Measurements from ENCODE around the gene FICD.
"Not testable (repeated sequence)": the region's sequence is repeated elsewhere in the genome, so short reads cannot be mapped to it uniquely, and the experiment has no call there.

FICD gene

DNA sequence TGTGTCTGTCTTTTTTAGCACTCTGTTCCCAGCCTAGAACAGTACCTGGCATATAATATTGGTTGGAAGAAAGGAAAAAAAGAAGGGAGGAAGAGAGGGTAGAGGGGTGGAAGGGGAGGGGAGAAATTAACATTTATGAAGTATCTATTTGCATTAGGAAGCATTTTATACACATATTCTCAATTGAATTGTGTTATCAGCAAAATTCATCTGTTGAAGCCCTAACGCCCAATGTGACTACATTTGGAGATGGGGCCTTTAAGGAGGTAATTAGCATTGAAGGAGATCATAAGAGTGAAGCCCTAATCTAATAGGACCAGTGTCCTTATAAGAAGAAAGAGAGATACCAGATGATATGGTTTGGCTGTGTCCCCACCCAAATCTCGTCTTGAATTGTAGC is 30.2 kb upstream of the FICD start:
- TF ChIP-seq, protein P1, sequence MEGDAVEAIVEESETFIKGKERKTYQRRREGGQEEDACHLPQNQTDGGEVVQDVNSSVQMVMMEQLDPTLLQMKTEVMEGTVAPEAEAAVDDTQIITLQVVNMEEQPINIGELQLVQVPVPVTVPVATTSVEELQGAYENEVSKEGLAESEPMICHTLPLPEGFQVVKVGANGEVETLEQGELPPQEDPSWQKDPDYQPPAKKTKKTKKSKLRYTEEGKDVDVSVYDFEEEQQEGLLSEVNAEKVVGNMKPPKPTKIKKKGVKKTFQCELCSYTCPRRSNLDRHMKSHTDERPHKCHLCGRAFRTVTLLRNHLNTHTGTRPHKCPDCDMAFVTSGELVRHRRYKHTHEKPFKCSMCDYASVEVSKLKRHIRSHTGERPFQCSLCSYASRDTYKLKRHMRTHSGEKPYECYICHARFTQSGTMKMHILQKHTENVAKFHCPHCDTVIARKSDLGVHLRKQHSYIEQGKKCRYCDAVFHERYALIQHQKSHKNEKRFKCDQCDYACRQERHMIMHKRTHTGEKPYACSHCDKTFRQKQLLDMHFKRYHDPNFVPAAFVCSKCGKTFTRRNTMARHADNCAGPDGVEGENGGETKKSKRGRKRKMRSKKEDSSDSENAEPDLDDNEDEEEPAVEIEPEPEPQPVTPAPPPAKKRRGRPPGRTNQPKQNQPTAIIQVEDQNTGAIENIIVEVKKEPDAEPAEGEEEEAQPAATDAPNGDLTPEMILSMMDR (IDR thresholded peaks at IDR 0.05; ENCODE audit: poor library complexity, severe bottlenecking) = no peak
- Histone ChIP-seq H3K27ac (ENCODE audit: poor library complexity, severe bottlenecking) (peak overlapping the region; percentile 94), H3K27me3 (ENCODE audit: insufficient read depth, poor library complexity, severe bottlenecking) (no peaks in the 10 kb centered on the region), H3K4me1 (ENCODE audit: insufficient read depth, poor library complexity, severe bottlenecking) (peaks cover 24% of the 10 kb centered on the region), H3K9me3 (ENCODE audit: severe bottlenecking) (no peaks in the 10 kb centered on the region), H3K4me3 (ENCODE audit: severe bottlenecking) (no peak overlapping the region), H3K36me3 (ENCODE audit: low read depth) (no peaks in the 10 kb centered on the region)
- DNase-seq (ENCODE audit: low spot score) = no peak
- ATAC-seq (ENCODE audit: low read depth) = no peak

DNA sequence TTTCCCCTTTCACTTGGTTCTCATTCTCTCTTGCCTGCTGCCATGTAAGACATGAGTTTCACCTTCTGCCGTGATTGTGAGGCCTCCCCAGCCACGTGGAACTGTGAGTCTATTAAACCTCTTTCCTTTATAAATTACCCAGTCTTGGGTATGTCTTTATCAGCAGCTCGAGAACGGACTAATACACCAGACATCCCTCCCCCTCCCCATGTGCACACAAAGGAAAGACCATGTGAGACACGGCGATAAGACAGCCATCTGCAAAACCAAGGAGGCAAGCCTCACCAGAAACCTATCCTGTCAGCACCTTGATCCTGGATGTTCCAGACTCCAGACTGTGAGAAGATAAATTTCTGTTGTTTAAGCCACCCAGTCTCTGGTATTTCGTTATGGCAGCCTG is 29.7 kb upstream of the FICD start:
- not testable (repeated sequence) for DNase-seq (ENCODE audit: low spot score); H3K27ac ChIP-seq (ENCODE audit: poor library complexity, severe bottlenecking); H3K9me3 ChIP-seq (ENCODE audit: severe bottlenecking); ATAC-seq (ENCODE audit: low read depth); H3K27me3 ChIP-seq (ENCODE audit: insufficient read depth, poor library complexity, severe bottlenecking); H3K4me3 ChIP-seq (ENCODE audit: severe bottlenecking); H3K36me3 ChIP-seq (ENCODE audit: low read depth)
- H3K4me1 ChIP-seq (ENCODE audit: insufficient read depth, poor library complexity, severe bottlenecking) = peaks cover 24% of the 10 kb centered on the region

DNA sequence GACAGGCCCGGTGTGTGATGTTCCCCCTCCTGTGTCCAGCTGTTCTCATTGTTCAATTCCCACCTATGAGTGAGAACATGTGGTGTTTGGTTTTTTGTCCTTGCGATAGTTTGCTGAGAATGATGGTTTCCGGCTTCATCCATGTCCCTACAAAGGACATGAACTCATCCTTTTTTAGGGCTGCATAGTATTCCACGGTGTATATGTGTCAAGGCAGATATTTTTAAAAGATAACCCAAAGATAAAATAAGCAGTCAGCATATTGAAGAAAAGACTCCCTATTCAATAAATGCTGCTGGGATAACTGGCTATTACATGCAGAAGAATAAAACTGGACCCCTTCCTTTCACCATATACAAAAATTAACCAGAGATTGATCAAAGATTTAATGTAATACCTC is 28.0 kb upstream of the FICD start:
- not testable (repeated sequence) for H3K9me3 ChIP-seq (ENCODE audit: severe bottlenecking); H3K36me3 ChIP-seq (ENCODE audit: low read depth); H3K4me3 ChIP-seq (ENCODE audit: severe bottlenecking); DNase-seq (ENCODE audit: low spot score); ATAC-seq (ENCODE audit: low read depth); H3K27ac ChIP-seq (ENCODE audit: poor library complexity, severe bottlenecking); H3K27me3 ChIP-seq (ENCODE audit: insufficient read depth, poor library complexity, severe bottlenecking)
- H3K4me1 ChIP-seq (ENCODE audit: insufficient read depth, poor library complexity, severe bottlenecking) = peaks cover 21% of the 10 kb centered on the region

DNA sequence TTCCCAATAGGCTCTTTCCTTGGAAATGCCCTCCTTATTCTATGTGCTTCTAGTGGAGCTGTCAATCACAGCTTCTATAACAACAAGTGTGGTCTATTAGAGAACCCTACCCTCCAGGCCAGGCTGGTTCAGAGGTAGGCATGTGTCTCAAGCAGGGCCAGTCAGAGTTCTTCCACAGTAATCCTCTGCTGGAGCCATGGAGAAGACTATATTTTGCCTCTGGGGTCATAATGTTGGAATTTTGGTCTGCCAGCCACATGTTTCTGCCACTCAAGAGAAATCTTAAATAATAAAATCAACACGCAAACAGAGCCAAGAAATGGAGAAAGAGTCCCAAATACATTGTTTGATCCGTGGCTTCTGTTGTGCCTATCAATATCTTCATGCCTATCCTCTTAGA is 23.8 kb upstream of the FICD start:
- no peaks in the 10 kb centered on the region for H3K27me3 ChIP-seq (ENCODE audit: insufficient read depth, poor library complexity, severe bottlenecking)
- ATAC-seq (ENCODE audit: low read depth) (no peak), DNase-seq (ENCODE audit: low spot score) (no peak)
- no peaks in the 10 kb centered on the region for H3K9me3 ChIP-seq (ENCODE audit: severe bottlenecking)
- no peak overlapping the region for H3K4me3 ChIP-seq (ENCODE audit: severe bottlenecking)
- TF ChIP-seq, protein P1 (IDR thresholded peaks at IDR 0.05; ENCODE audit: poor library complexity, severe bottlenecking) = no peak
- no peaks in the 10 kb centered on the region for H3K36me3 ChIP-seq (ENCODE audit: low read depth)
- H3K4me1 ChIP-seq (ENCODE audit: insufficient read depth, poor library complexity, severe bottlenecking) = no peaks in the 10 kb centered on the region
- no peak overlapping the region for H3K27ac ChIP-seq (ENCODE audit: poor library complexity, severe bottlenecking)

DNA sequence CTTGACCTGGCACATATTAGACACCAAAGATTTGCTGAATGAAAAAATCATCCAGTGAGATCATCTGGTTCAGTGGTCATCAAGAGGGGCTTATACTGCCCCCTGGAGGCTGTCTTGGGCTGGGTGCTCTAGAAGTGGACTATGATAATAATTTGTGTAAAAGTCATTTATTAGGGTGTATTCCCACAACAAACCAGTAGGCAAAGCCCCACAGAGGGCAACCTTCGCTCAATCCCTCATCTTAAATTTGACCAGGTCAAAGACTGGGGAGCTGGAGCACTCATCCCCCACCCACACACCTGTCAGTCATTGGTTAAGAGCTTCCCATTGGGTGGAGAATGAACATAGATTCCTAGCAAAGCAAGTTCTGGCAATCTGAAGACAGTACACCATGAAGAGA is 20.0 kb upstream of the FICD start:
- Histone ChIP-seq H3K4me1 (ENCODE audit: insufficient read depth, poor library complexity, severe bottlenecking) (no peaks in the 10 kb centered on the region), H3K27me3 (ENCODE audit: insufficient read depth, poor library complexity, severe bottlenecking) (no peaks in the 10 kb centered on the region), H3K36me3 (ENCODE audit: low read depth) (no peaks in the 10 kb centered on the region), H3K27ac (ENCODE audit: poor library complexity, severe bottlenecking) (no peak overlapping the region), H3K4me3 (ENCODE audit: severe bottlenecking) (no peak overlapping the region), H3K9me3 (ENCODE audit: severe bottlenecking) (no peaks in the 10 kb centered on the region)
- TF ChIP-seq, protein P1 (IDR thresholded peaks at IDR 0.05; ENCODE audit: poor library complexity, severe bottlenecking) = peak; percentile 57
- DNase-seq (ENCODE audit: low spot score) (no peak), ATAC-seq (ENCODE audit: low read depth) (peak; percentile 38; the same call in 2 of the 3 replicates)

DNA sequence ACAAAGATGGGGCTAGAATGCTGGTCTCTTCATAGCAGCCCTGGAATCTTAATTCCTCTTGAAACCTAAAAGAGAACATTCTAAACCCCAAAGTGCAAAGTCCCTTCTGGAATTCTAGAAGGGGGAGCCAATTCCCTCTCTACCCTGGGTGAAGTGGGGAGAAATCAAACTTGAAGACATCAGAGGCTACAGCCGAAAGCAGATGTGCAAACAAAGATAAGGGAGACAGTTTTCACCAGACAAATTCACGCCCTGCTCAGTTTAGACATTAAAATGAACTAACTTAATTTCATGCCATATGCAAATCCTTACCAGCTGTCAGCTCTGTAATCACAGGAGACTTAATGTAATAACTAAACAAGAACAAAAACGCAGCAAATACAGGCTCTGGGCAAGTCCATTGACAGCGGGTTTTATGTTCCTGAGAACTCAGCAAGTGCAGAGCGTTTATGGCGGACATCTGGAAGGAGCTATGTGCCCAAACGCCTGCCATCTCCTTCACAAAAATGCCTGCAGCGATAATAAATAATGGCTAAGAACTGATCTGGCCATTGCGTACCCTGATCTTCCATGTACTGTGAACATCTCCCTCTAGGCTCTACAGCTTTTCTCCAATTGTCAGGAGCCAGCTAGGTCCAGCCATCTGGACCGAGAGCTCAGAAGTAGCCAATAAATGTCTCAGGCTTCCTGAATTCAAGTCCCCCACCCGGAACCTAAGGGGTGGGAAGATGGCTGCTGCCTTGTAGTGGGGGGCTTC is 19.1 kb upstream of the FICD start:
- Histone ChIP-seq H3K27ac (ENCODE audit: poor library complexity, severe bottlenecking) (no peak overlapping the region), H3K36me3 (ENCODE audit: low read depth) (no peaks in the 10 kb centered on the region), H3K4me3 (ENCODE audit: severe bottlenecking) (no peak overlapping the region), H3K4me1 (ENCODE audit: insufficient read depth, poor library complexity, severe bottlenecking) (no peaks in the 10 kb centered on the region), H3K27me3 (ENCODE audit: insufficient read depth, poor library complexity, severe bottlenecking) (no peaks in the 10 kb centered on the region), H3K9me3 (ENCODE audit: severe bottlenecking) (no peaks in the 10 kb centered on the region)
- no peak for ATAC-seq (ENCODE audit: low read depth)
- DNase-seq (ENCODE audit: low spot score) = no peak
- TF ChIP-seq, protein P1 (IDR thresholded peaks at IDR 0.05; ENCODE audit: poor library complexity, severe bottlenecking) = no peak

Measured in RWPE2 (cell line).